Measurements from ENCODE around the gene CHSY3. TPM values are rescaled to one million over a fixed set of nuclear protein-coding genes. Genes with fewer than 3 reads are reported as not detected.

CHSY3 gene
- 0.21 and 0.40 TPM in 2 replicates for total RNA-seq (2014; rRNA removed; shearing (Covaris generic))

GRCh38 chr5:129904102-129904666 is at the start of gene CHSY3:
Gene CHSY3 (plus strand): TSS chr5:129904465.
- peak; percentile 88 for DNase-seq (ENCODE audit: low read depth)

GRCh38 chr5:129856325-129856724 is 47.9 kb upstream of the CHSY3 start:
- no peak for DNase-seq (ENCODE audit: low read depth)

- no peak for DNase-seq (ENCODE audit: low read depth)
Observed at GRCh38 chr5:129857116-129857515, 47.1 kb upstream of the CHSY3 start.

- DNase-seq (ENCODE audit: low read depth) = no peak
Observed at GRCh38 chr5:129858131-129858675, 46.1 kb upstream of the CHSY3 start.

- no peak for DNase-seq (ENCODE audit: low read depth)
Observed at GRCh38 chr5:129884322-129884721, 19.9 kb upstream of the CHSY3 start.

- no peak for DNase-seq (ENCODE audit: low read depth)
Observed at GRCh38 chr5:129899454-129899853, 4.8 kb upstream of the CHSY3 start.

GRCh38 chr5:129902816-129903215 is 1.4 kb upstream of the CHSY3 start:
- DNase-seq (ENCODE audit: low read depth) = no peak

- no peak for DNase-seq (ENCODE audit: low read depth)
Observed at GRCh38 chr5:129903466-129904101, 681 bp upstream of the CHSY3 start.

- DNase-seq (ENCODE audit: low read depth) = peak; percentile 35
Observed at GRCh38 chr5:129904667-129905472, 605 bp downstream of the CHSY3 start.

- DNase-seq (ENCODE audit: low read depth) = peak; percentile 23
Observed at GRCh38 chr5:129905473-129906176, 1.4 kb downstream of the CHSY3 start.

GRCh38 chr5:129906177-129906887 is 2.1 kb downstream of the CHSY3 start:
- DNase-seq (ENCODE audit: low read depth) = peak; percentile 4

GRCh38 chr5:129909225-129909624 is 5.0 kb downstream of the CHSY3 start:
- DNase-seq (ENCODE audit: low read depth) = no peak

- DNase-seq (ENCODE audit: low read depth) = no peak
Observed at GRCh38 chr5:129912601-129913255, 8.5 kb downstream of the CHSY3 start.

GRCh38 chr5:129915415-129915814 is 11.2 kb downstream of the CHSY3 start:
- no peak for DNase-seq (ENCODE audit: low read depth)

GRCh38 chr5:129917224-129917623 is 13.0 kb downstream of the CHSY3 start:
- no peak for DNase-seq (ENCODE audit: low read depth)

GRCh38 chr5:129921204-129921603 is 16.9 kb downstream of the CHSY3 start:
- DNase-seq (ENCODE audit: low read depth) = no peak

- DNase-seq (ENCODE audit: low read depth) = no peak
Observed at GRCh38 chr5:129930221-129930620, 26.0 kb downstream of the CHSY3 start.

GRCh38 chr5:129935626-129936025 is 31.4 kb downstream of the CHSY3 start:
- DNase-seq (ENCODE audit: low read depth) = no peak

- DNase-seq (ENCODE audit: low read depth) = no peak
Observed at GRCh38 chr5:129938077-129938476, 33.8 kb downstream of the CHSY3 start.

GRCh38 chr5:129943936-129944335 is 39.7 kb downstream of the CHSY3 start:
- no peak for DNase-seq (ENCODE audit: low read depth)

GRCh38 chr5:129945028-129945427 is 40.8 kb downstream of the CHSY3 start:
- DNase-seq (ENCODE audit: low read depth) = no peak

Data from Daoy (cell line).